Spinal cord (tissue), 10 donors: ENCODE results near the gene AGT. TPM values are rescaled to one million over a fixed set of nuclear protein-coding genes. Genes with fewer than 3 reads are reported as not detected.
A peak's percentile ranks its signal among the peaks of the same experiment; 100 is the strongest.
"Not testable (repeated sequence)": the region's sequence is repeated elsewhere in the genome, so short reads cannot be mapped to it uniquely, and the experiment has no call there.

Experiments used
- DNase-seq, 6 donors: peaks; one replicate each; pipeline versions ENCODE4 v3.0.0 to v3.0.0-alpha.2; 2013 to 2015; ENCODE audit warnings: low spot score in 6 of 6, low read depth in 4 of 6
- H3K27ac ChIP-seq: one replicate; pipeline ENCODE4 v1.5.1; 2013; ENCODE audit warnings: low read depth, low read length, control low read depth
- H3K27me3 ChIP-seq: one replicate; pipeline ENCODE4 v1.6.1; 2013; ENCODE audit warnings: low read length; ENCODE audit not compliant: control insufficient read depth, insufficient read depth
- H3K36me3 ChIP-seq: one replicate; pipeline ENCODE4 v1.6.1; 2013; ENCODE audit warnings: low read length; ENCODE audit not compliant: control insufficient read depth, insufficient read depth
- H3K4me1 ChIP-seq: one replicate; pipeline ENCODE4 v1.6.1; 2013; ENCODE audit warnings: low read length; ENCODE audit not compliant: control insufficient read depth, insufficient read depth
- H3K4me3 ChIP-seq: one replicate; pipeline ENCODE4 v1.5.1; 2013; ENCODE audit warnings: low read depth, low read length, control low read depth
- H3K9me3 ChIP-seq: one replicate; pipeline ENCODE4 v1.6.1; 2013; ENCODE audit warnings: low read length; ENCODE audit not compliant: control insufficient read depth, insufficient read depth
- WGBS: methylation state at CpG from one replicate; pipeline ENCODE4 v1.1.5; 2013; ENCODE audit warnings: missing lambda C conversion rate; ENCODE audit not compliant: insufficient coverage; 5-methylcytosine and 5-hydroxymethylcytosine counted together
- polyA plus RNA-seq, 2 donors: library from polyadenylated mRNA; unstranded; fragments of 120-200 nt; gene quantifications; one replicate each; pipeline ENCODE4 v1.2.1, GENCODE V29; 2013; ENCODE audit not compliant: insufficient read length in 2 of 2
- total RNA-seq, 2 donors: library from RNA; depleted of rRNA in 1 of 2; stranded (reverse); fragments of 120-200 nt in 1 of 2; fragments of >200 nt in 1 of 2; gene quantifications; one replicate each; pipeline versions ENCODE4 v1.2.3 to v1.2.4, GENCODE V29; 2013 to 2014
- donor health status: healthy.

AGT gene
- total and polyA plus RNA-seq, 4 donors: 155 to 452 (median 249) TPM

DNA sequence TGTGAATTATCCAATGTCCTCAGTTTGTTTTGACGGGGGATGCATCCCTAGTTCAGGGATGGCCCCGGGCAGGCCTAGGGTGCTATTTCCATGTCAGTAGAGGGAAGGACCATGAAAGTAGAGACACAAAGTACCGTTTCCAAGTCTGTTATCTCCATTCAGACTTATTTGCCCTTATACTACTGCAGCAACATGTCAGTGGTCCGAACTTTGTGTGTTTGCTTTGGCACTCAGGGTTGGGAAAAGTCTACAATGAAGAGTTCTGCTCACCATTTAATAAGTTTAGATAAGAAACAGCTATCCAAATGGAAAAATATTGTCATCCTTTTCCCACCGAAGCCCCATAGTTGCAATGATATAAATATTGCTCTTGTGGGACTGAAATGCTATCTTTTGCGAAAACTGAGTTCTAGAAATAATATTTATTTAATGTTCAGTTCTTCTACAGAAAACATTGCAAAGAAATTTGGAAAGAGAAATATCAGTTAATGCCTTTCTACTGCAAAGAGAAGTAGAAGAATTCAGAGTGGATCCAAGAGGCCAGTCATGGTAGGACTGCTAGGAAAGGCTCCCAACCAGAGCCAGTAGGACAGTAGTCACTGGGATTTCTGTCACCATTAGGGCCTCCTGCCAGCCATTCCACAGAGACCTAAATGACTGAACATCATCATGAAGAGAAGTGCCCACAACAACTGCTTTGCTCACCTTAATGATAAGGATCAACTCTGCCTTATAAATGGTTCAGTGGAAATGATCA is 11.5 kb upstream of the AGT start:
- peaks cover 17% of the 10 kb centered on the region for H3K4me1 ChIP-seq
- no peaks in the 10 kb centered on the region for H3K36me3 ChIP-seq
- no peaks in the 10 kb centered on the region for H3K9me3 ChIP-seq
- no peaks in the 10 kb centered on the region for H3K27me3 ChIP-seq
- H3K4me3 ChIP-seq: no peak overlapping the region
- whole genome bisulfite sequencing: no CpG with 5 or more reads among the region's 6 CpGs
- DNase-seq: peak in 1 of 6 donors; percentile 72
- H3K27ac ChIP-seq: peak overlapping the region; percentile 36

DNA sequence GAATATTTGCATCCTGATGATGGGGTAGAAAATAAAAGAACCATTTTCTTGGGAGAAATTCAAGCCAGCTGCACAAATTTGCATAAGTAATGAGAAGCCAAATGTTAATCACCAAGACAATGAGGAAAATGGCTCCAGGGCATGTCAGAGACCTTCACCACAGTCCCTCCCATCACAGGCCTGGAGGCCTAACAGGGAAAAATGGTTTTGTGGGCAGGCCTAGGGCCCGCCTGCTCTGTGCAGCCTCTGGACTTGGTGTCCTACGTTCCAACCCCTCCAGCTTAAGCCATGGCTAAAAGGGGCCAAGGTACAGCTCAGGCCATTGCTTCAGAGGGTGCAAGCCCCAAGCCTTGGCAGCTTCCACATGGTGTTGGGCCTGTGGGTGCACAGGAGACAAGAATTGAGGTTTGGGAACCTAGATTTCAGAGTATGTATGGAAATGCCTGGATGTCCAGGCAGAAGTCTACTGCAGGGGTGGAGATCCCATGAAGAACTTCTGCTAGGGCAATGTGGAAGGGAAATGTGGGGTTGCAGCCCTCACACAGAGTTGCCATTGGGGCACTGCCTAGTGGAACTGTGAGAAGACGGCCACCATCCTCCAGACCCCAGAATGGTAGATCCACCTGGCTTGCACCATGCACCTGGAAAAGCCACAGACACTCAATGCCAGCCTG is 8.1 kb upstream of the AGT start:
- not testable (repeated sequence) for DNase-seq, H3K27ac ChIP-seq, H3K36me3 ChIP-seq, H3K4me3 ChIP-seq, H3K27me3 ChIP-seq, H3K4me1 ChIP-seq, H3K9me3 ChIP-seq
- 90% methylated on average over 3 of the region's 3 CpGs for WGBS

DNA sequence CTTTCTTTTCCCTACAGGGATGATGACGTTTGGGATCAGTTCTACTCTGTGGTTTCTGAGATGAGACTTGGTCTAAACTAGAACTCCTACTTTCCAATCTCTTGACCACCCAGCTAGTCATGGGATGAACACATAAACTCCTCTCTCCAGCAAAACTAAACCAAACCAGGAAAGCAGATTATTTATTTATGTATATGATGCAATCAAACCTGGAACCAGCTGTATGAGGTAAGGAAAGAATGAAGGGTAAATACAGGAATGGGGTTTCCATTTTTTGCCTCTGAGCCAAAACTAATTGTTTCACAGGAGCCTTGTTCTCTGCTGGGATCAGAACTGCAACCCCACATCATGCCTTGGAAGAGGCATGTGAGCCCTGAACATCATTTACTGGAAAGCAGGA is 3.3 kb upstream of the AGT start:
- Histone ChIP-seq H3K27me3 (no peaks in the 10 kb centered on the region), H3K4me1 (peaks cover 25% of the 10 kb centered on the region), H3K4me3 (no peak overlapping the region), H3K27ac (no peak overlapping the region), H3K9me3 (peaks cover 2% of the 10 kb centered on the region), H3K36me3 (no peaks in the 10 kb centered on the region)
- no CpG with 5 or more reads among the region's 1 CpG for WGBS
- DNase-seq: no peak

DNA sequence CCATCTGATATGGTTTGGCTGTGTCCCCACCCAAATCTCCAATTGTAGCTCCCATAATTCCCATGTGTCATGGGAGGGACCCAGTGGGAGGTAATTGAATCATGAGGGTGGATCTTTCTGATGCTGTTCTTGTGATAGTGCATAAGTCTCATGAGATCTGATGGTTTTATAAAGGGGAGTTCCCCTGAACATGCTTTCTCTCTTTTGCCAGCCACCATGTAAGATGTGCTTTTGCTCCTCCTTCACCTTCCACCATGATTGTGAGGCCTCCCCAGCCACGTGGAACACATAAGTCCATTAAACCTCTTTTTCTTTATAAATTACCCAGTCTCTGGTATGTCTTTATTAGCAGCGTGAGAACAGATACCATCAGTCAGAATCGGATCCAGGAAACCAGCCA is 2.5 kb upstream of the AGT start:
- H3K9me3 ChIP-seq, H3K4me3 ChIP-seq, H3K36me3 ChIP-seq, DNase-seq, H3K27me3 ChIP-seq, H3K27ac ChIP-seq: not testable (repeated sequence)
- 90% methylated on average over 2 of the region's 3 CpGs for WGBS
- H3K4me1 ChIP-seq: peaks cover 31% of the 10 kb centered on the region

DNA sequence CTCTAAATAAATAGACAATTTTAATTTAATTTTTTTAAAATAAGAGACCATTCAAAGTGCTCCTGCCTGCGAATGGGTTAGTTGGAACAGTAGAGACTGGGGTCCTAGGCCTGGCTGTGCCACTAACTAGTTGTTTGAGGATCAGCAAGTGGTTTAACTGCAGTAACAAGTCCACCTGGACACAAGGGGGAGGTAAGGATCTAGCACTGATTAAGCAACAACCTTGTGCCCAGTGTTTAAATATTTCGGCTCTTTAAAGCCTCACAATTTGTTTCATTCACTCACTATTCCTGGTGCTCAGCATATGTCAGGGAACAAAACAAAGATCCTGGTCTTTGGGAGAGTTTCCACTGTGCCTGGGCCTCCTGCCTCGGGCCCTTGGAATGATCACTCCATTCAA is 1.6 kb upstream of the AGT start:
- Histone ChIP-seq H3K4me1 (peaks cover 34% of the 10 kb centered on the region), H3K27ac (no peak overlapping the region), H3K4me3 (no peak overlapping the region), H3K27me3 (no peaks in the 10 kb centered on the region), H3K36me3 (peaks cover 2% of the 10 kb centered on the region), H3K9me3 (peaks cover 2% of the 10 kb centered on the region)
- 100% methylated on average over 2 of the region's 3 CpGs for WGBS
- DNase-seq: no peak

DNA sequence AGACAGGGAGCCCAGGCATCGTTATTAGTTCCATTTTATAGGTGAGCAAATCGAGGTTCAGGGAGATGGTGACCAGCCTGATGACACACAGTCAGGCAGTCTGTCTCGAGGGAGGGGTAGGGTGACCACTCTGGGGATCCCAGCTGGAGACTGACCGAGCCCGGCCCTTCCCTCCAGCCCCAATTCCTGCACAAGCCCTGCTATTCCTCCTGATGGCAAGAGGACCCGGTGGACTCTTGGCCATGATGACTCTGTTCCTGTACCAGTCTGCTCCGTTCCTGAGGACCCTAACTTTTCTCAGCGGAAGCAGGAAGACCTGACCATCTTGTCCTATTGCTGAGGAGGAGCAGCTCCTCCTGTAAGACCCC is 391 bp downstream of the AGT start:
- H3K27me3 ChIP-seq: no peaks in the 10 kb centered on the region
- peaks cover 2% of the 10 kb centered on the region for H3K9me3 ChIP-seq
- H3K27ac ChIP-seq: peak overlapping the region; percentile 79
- 92% methylated on average over 7 of the region's 8 CpGs for WGBS
- peaks cover 51% of the 10 kb centered on the region for H3K4me1 ChIP-seq
- H3K36me3 ChIP-seq: peaks cover 12% of the 10 kb centered on the region
- DNase-seq: no peak
- H3K4me3 ChIP-seq: peak overlapping the region; percentile 28

DNA sequence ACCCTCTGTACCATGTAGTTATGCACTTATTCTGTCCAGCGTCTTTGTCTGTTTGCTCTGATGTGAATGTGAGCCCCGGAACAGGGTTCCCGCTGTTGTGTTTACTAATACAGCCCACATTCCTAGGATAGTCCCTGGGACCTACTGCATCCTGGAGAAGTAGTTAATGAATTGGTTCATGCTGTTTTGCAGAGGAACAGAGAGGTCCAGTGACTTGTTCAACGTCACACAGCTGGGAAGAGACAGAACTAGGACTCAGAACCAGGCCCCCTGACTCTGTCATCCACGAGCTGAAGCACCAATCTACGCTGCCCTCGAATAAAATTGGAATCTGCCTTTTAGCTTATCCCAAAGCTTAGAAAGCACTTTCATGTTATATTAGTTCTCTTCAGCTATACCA is 784 bp downstream of the AGT start:
- Histone ChIP-seq H3K36me3 (peaks cover 12% of the 10 kb centered on the region), H3K27me3 (no peaks in the 10 kb centered on the region), H3K9me3 (peaks cover 2% of the 10 kb centered on the region), H3K27ac (no peak overlapping the region), H3K4me3 (peak overlapping the region; percentile 28), H3K4me1 (peaks cover 55% of the 10 kb centered on the region)
- WGBS: 89% methylated on average over 4 of the region's 7 CpGs
- DNase-seq: no peak

DNA sequence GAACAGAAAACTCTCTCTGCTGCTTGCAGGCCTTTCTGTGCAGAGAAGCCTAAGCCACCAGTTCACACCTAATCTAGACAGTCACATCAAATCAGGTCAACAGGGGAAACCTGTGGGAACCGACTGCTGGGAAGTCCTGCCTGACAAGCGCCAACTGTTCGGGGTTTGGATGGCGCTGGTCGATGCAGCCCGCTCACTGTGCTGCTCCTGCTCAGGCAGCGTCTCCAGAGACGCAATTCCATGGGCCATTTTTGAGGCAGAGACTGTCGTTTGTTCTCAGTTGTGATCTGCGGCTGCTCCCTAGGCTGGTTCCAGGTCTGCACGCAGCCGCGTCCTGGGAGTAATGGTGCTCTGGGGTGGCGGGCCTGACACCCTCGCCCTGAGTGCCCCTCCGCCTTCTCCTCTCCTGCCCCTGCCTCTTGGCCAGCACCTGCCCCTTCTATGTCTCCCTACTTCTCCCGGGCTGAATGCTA is 1.4 kb downstream of the AGT start:
- Histone ChIP-seq H3K27ac (no peak overlapping the region), H3K4me1 (peaks cover 62% of the 10 kb centered on the region), H3K9me3 (peaks cover 2% of the 10 kb centered on the region), H3K27me3 (no peaks in the 10 kb centered on the region), H3K4me3 (no peak overlapping the region), H3K36me3 (peaks cover 15% of the 10 kb centered on the region)
- no peak for DNase-seq
- WGBS: 90% methylated on average over 15 of the region's 17 CpGs

DNA sequence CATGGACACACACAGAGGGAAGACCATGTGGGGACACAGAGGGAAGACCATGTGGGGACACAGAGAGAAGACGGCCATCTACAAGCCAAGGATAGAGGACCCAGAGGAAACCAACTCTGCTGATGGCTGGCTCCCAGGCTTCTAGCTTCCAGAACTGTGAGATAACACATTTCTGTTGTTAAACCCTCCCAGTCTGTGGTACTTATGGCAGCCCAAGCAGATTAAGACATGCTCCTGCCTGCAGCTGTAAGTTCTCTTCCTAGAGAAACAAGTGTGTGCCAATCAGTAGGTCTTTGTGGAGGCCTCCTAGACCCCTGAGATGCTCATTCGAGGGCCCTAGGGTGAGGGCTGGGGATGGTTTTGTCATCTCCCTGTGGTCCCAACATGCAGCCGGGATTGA is 2.7 kb downstream of the AGT start:
- H3K27ac ChIP-seq: no peak overlapping the region

DNA sequence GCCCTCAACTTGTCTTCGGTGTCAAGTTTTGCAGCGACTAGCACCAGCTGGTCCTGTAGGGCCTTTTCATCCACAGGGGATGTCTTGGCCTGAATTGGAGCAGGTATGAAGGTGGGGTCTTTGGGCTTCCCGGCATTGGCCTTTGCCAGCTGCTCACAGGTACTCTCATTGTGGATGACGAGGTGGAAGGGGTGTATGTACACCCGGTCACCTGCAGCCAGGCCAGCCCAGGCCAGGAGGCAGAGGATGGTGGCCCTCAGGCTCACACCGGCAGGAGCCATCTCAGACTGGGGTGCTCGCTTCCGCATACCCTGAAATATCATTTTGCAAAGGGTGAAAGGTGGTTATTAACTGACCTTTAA is 3.4 kb downstream of the AGT start:
- peaks cover 26% of the 10 kb centered on the region for H3K36me3 ChIP-seq
- no peak overlapping the region for H3K27ac ChIP-seq
- no peak for DNase-seq
- H3K4me3 ChIP-seq: no peak overlapping the region
- H3K9me3 ChIP-seq: no peaks in the 10 kb centered on the region
- peaks cover 77% of the 10 kb centered on the region for H3K4me1 ChIP-seq
- 100% methylated on average over 5 of the region's 8 CpGs for WGBS
- H3K27me3 ChIP-seq: no peaks in the 10 kb centered on the region

More for the DNA sequence above, 2.7 kb downstream of the AGT start:
- peaks cover 18% of the 10 kb centered on the region for H3K36me3 ChIP-seq
- peaks cover 70% of the 10 kb centered on the region for H3K4me1 ChIP-seq
- 90% methylated on average over 3 of the region's 3 CpGs for WGBS
- H3K27me3 ChIP-seq: no peaks in the 10 kb centered on the region
- H3K4me3 ChIP-seq: no peak overlapping the region
- H3K9me3 ChIP-seq: peaks cover 1% of the 10 kb centered on the region
- DNase-seq: no peak
